Stimulated activated memory B cell treated with anti-CD40 and anti-IgM and Interleukin-4, amounts not matched to agents 10 μg/mL and 1 μg/mL and 100 μg/mL, for 72 hours (primary cell): ENCODE data around the gene HINT3.
"Not testable (repeated sequence)": the region's sequence is repeated elsewhere in the genome, so short reads cannot be mapped to it uniquely, and the experiment has no call there.

Source experiments
- ATAC-seq: fragments of 150-1000 bp; cut with Tn5 transposase; 2 replicates; pipeline ENCODE4 v1.10.0; 2021
- H3K27ac Mint-ChIP-seq: one replicate; pipeline ENCODE4 v1.8.0; 2022; ENCODE audit warnings: mild to moderate bottlenecking, mixed read lengths
- H3K27me3 Mint-ChIP-seq: one replicate; pipeline ENCODE4 v1.8.0; 2022; ENCODE audit warnings: mixed read lengths
- H3K36me3 Mint-ChIP-seq: one replicate; pipeline ENCODE4 v1.8.0; 2022; ENCODE audit warnings: mixed read lengths
- H3K4me1 Mint-ChIP-seq: one replicate; pipeline ENCODE4 v1.8.0; 2022; ENCODE audit warnings: mixed read lengths
- H3K4me3 Mint-ChIP-seq: one replicate; pipeline ENCODE4 v1.8.0; 2022; ENCODE audit warnings: mild to moderate bottlenecking, moderate library complexity, mixed read lengths
- H3K9me3 Mint-ChIP-seq: one replicate; pipeline ENCODE4 v1.8.0; 2022; ENCODE audit warnings: mixed read lengths

Gene HINT3

DNA sequence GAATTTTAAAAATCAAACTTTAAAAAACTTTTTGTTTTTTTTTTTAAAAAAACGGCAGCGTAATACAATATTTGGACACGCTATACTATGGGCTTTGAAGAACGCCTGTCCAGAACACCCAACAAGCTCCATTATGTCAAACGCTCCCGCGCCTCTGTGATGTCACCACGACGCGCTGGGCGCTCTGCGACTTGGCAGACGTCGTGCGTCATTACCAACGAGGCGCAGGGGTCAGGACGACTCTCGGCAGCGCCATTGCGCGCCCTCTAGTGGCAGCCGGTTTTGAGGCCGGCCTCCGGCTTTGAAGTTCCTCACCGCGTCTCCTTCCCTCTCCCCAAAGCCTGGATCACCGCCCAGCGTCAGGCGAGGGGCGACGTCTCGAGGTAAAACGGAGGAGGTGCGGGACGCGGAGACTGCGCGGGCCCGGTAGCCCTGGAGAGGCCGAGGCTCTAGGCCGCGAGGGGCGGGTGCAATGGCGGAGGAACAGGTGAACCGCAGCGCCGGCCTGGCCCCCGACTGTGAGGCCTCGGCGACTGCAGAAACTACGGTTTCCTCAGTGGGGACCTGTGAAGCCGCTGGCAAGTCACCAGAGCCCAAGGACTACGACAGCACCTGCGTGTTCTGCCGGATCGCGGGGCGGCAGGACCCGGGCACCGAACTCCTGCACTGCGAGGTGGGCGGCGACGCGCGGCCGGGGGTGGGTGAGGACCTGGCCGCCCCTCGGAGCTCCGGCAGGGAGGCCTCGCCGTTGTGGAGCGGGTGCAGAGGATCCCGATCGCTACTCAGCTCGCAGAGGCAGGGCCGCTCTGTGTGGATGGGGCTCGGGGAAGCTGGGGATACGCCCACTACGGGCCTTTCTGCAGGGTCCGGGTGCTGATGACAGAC is at the start of gene HINT3:
HINT3 (plus strand) TSS at position 265 of the 885 bp plus-strand sequence; CDS start at position 473, 208 bp downstream.
- Mint-ChIP-seq H3K27ac (no peak within 1 kb of the TSS), H3K4me3 (peak within 1 kb of the TSS; percentile 48), H3K9me3 (no peaks in the 10 kb centered on the region), H3K27me3 (no peaks in the 10 kb centered on the region), H3K4me1 (peaks cover 5% of the 10 kb centered on the region), H3K36me3 (no peaks in the 10 kb centered on the region)
- ATAC-seq = peak; percentile 97

DNA sequence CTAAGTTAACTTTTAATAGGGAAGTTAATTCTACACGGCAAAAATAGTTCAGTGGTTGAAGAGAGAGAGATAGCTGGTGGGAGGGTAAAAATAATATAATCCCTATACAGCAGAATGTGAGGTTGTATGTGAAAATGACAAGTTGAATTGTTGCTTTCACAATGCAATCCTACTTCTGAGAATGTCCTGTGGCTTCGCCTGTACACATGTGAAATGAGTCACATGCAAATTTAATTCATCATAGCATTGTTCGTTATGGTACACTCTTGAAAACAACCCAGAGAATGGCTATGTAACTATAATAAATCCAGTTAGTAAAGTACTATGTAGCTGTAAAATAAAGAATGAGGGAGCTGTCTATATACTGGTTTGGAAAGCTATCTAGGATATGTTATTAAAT is 46.0 kb upstream of the HINT3 start:
- Mint-ChIP-seq H3K4me3 (no peak overlapping the region), H3K27ac (peak overlapping the region; percentile 33), H3K27me3 (no peaks in the 10 kb centered on the region), H3K9me3 (no peaks in the 10 kb centered on the region), H3K36me3 (peaks cover 32% of the 10 kb centered on the region), H3K4me1 (peaks cover 7% of the 10 kb centered on the region)
- peak; percentile 67 for ATAC-seq

DNA sequence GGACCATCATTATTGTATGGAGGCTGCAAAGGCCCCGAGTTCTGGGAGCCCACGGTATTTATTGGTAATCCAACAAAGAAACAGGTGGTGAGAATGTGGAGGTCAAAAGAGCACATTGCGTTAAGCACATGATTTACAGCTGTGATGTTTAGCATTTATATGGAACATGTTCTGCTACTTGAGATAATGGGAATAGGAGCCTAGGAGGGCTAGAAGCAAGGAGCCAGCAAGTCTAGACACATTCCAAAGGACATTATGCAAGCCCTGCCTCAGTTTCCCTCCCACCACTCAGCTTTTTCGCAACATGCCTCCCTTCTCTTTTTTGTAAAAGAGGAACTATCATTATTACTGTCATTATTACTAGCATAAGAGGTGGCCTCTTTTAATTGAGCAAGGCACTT is 45.5 kb upstream of the HINT3 start:
- Mint-ChIP-seq H3K27ac (peak overlapping the region; percentile 33), H3K36me3 (peaks cover 37% of the 10 kb centered on the region)
- H3K27me3 Mint-ChIP-seq, H3K4me3 Mint-ChIP-seq, H3K9me3 Mint-ChIP-seq, ATAC-seq, H3K4me1 Mint-ChIP-seq: not testable (repeated sequence)

GRCh38 chr6:125912430-125912829 is 44.1 kb upstream of the HINT3 start:
- not testable (repeated sequence) for H3K27ac Mint-ChIP-seq, H3K9me3 Mint-ChIP-seq, H3K27me3 Mint-ChIP-seq, ATAC-seq, H3K4me3 Mint-ChIP-seq, H3K4me1 Mint-ChIP-seq
- H3K36me3 Mint-ChIP-seq = peaks cover 49% of the 10 kb centered on the region

GRCh38 chr6:125913145-125913544 is 43.4 kb upstream of the HINT3 start:
- Mint-ChIP-seq H3K27me3 (no peaks in the 10 kb centered on the region), H3K36me3 (peaks cover 50% of the 10 kb centered on the region), H3K9me3 (no peaks in the 10 kb centered on the region), H3K4me3 (no peak overlapping the region), H3K4me1 (peaks cover 7% of the 10 kb centered on the region), H3K27ac (no peak overlapping the region)
- no peak for ATAC-seq

DNA sequence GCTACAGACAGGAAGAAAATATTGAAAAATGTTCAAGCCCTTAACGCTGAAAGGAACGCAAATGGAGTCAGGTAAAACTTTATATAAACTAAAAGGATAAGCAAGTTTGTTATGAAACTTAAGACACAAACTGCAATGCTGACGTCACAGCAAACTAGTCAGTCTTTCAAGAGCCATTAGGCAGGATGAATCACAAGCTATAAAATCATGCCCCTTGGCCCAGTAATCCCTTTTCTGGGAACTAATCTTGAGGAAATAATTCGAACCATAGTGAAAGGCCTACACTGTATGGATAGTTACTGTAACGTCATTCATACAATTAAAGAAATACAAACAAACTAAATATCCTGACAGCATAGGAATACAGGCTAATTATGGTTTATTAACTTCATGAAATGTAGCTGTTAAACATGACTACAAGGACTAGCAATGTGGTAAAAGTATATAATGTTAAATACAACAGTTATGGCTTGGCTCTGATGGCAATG is 42.7 kb upstream of the HINT3 start:
- H3K4me3 Mint-ChIP-seq = no peak overlapping the region
- ATAC-seq = no peak
- peaks cover 43% of the 10 kb centered on the region for H3K36me3 Mint-ChIP-seq
- no peaks in the 10 kb centered on the region for H3K27me3 Mint-ChIP-seq
- H3K4me1 Mint-ChIP-seq = peaks cover 14% of the 10 kb centered on the region
- H3K27ac Mint-ChIP-seq = no peak overlapping the region
- no peaks in the 10 kb centered on the region for H3K9me3 Mint-ChIP-seq

GRCh38 chr6:125918230-125918629 is 38.3 kb upstream of the HINT3 start:
- no peak overlapping the region for H3K4me3 Mint-ChIP-seq
- peak overlapping the region; percentile 93 for H3K27ac Mint-ChIP-seq
- H3K36me3 Mint-ChIP-seq = peaks cover 42% of the 10 kb centered on the region
- no peaks in the 10 kb centered on the region for H3K27me3 Mint-ChIP-seq
- no peaks in the 10 kb centered on the region for H3K9me3 Mint-ChIP-seq
- peaks cover 18% of the 10 kb centered on the region for H3K4me1 Mint-ChIP-seq
- no peak for ATAC-seq

- no peaks in the 10 kb centered on the region for H3K27me3 Mint-ChIP-seq
- H3K36me3 Mint-ChIP-seq = peaks cover 49% of the 10 kb centered on the region
- peaks cover 18% of the 10 kb centered on the region for H3K4me1 Mint-ChIP-seq
- peak; percentile 94 for ATAC-seq
- no peaks in the 10 kb centered on the region for H3K9me3 Mint-ChIP-seq
- peak overlapping the region; percentile 68 for H3K4me3 Mint-ChIP-seq
- peak overlapping the region; percentile 93 for H3K27ac Mint-ChIP-seq
Observed at GRCh38 chr6:125918681-125919566, 37.6 kb upstream of the HINT3 start.

GRCh38 chr6:125919618-125920017 is 37.0 kb upstream of the HINT3 start:
- Mint-ChIP-seq H3K27me3 (no peaks in the 10 kb centered on the region), H3K9me3 (no peaks in the 10 kb centered on the region), H3K36me3 (peaks cover 52% of the 10 kb centered on the region), H3K27ac (peak overlapping the region; percentile 93), H3K4me1 (peaks cover 18% of the 10 kb centered on the region), H3K4me3 (peak overlapping the region; percentile 68)
- ATAC-seq = no peak

GRCh38 chr6:125922322-125922860 is 34.2 kb upstream of the HINT3 start:
- Mint-ChIP-seq H3K27ac (no peak overlapping the region), H3K27me3 (no peaks in the 10 kb centered on the region), H3K36me3 (peaks cover 44% of the 10 kb centered on the region), H3K4me3 (no peak overlapping the region), H3K9me3 (no peaks in the 10 kb centered on the region), H3K4me1 (peaks cover 18% of the 10 kb centered on the region)
- ATAC-seq = no peak

- H3K36me3 Mint-ChIP-seq = peaks cover 51% of the 10 kb centered on the region
- no peak overlapping the region for H3K4me3 Mint-ChIP-seq
- no peak overlapping the region for H3K27ac Mint-ChIP-seq
- peaks cover 21% of the 10 kb centered on the region for H3K4me1 Mint-ChIP-seq
- no peaks in the 10 kb centered on the region for H3K9me3 Mint-ChIP-seq
- ATAC-seq = no peak
- no peaks in the 10 kb centered on the region for H3K27me3 Mint-ChIP-seq
Observed at GRCh38 chr6:125923366-125923877, 33.1 kb upstream of the HINT3 start.

DNA sequence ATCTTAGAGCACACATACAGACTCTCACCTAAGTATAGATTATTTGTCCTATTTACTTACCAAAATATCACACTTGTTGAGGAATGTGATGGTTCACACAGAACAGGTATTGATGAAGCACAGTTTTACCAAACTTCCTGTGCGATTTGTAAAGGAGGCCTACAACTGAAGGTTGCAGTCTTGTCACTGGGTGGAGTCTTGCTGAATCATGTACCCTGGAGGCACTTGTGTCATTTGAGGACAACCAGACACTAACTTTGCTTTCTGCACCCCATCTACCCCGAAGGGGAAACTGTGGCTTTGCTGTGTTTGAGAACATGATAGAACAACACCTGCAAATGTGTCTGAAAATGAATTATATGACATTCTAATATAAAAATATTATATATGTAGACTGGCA is 32.4 kb upstream of the HINT3 start:
- Mint-ChIP-seq H3K27ac (no peak overlapping the region), H3K27me3 (no peaks in the 10 kb centered on the region), H3K4me3 (no peak overlapping the region), H3K4me1 (peaks cover 14% of the 10 kb centered on the region), H3K36me3 (peaks cover 56% of the 10 kb centered on the region), H3K9me3 (no peaks in the 10 kb centered on the region)
- no peak for ATAC-seq

DNA sequence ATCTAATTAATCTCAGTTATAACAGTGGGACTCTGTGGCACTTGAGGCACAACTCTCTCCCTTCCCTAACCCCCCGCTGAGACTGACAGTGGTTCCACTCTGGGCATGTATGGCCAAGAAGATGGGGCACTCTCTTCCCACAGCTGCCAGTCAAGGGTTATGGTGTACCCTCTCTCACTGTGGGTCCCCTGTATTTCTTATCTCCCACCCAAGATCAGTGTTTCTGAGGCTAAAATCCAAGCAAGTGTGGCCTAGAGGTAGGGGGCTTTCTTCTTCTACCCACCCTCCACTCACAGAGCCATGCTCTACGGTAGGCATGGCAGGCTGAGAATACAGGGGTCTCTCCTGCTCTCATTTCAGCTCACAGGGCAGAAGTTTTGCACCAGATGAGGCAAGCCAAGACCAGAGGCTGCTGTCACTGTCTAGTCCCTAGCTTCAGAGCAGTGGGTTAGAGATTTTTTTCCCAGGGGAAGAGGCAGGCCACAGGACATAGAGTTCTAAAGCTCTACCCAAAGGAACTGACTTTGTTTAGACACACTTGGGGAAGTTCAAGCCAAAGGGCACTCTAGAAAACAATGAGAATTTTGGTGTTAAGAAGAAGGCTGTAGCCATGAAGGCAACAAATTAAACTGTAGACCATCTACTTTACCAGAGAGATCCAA is 31.7 kb upstream of the HINT3 start:
- Mint-ChIP-seq H3K36me3 (peaks cover 56% of the 10 kb centered on the region), H3K27me3 (no peaks in the 10 kb centered on the region), H3K4me3 (no peak overlapping the region), H3K9me3 (no peaks in the 10 kb centered on the region), H3K27ac (no peak overlapping the region), H3K4me1 (peaks cover 7% of the 10 kb centered on the region)
- no peak for ATAC-seq

DNA sequence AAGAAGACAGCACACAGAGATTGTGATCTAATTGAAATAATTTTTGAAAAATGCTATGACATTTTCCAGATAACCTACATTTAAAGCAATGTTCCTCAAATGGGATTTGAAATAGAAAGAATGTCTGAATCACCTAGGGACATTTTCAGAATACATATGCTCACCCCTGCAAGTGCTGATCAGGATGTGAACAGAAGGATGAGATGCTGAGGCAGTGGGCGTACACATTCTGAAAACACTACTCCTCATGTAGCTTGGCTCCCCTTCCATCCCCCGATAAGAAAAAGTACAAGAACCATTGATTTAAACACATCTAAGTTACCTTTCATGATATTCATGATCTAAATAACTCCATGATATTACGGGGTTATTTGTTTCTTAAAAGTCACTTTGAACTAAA is 29.9 kb upstream of the HINT3 start:
- Mint-ChIP-seq H3K27ac (no peak overlapping the region), H3K9me3 (peaks cover 3% of the 10 kb centered on the region), H3K4me3 (no peak overlapping the region), H3K36me3 (peaks cover 68% of the 10 kb centered on the region), H3K27me3 (no peaks in the 10 kb centered on the region), H3K4me1 (peaks cover 6% of the 10 kb centered on the region)
- no peak for ATAC-seq
